Neural progenitor cell (in vitro differentiated cells): ENCODE results near the gene GART. TPM values are rescaled to one million over a fixed set of nuclear protein-coding genes. Genes with fewer than 3 reads are reported as not detected.

ENCODE experiments used
- DNase-seq: peaks from one replicate; pipeline ENCODE4 v3.0.0-alpha.2; 2016; ENCODE audit warnings: low spot score
- H2AFZ ChIP-seq: fragments of 200-600 bp; sonication (generic); replicated peaks from 2 replicates; pipeline ENCODE4 v1.6.1; 2016; ENCODE audit warnings: antibody characterized with exemption
- H3F3A ChIP-seq: fragments of 200-600 bp; sonication (generic); 2 replicates; pipeline ENCODE4 v1.6.1; 2016; ENCODE audit warnings: antibody characterized with exemption, low read depth
- H3K27ac ChIP-seq: fragments of 200-600 bp; sonication (generic); 2 replicates; pipeline ENCODE4 v1.5.1; 2016; ENCODE audit warnings: mild to moderate bottlenecking
- H3K27me3 ChIP-seq: fragments of 200-600 bp; sonication (generic); 2 replicates; pipeline ENCODE4 v1.6.1; 2016; ENCODE audit warnings: mild to moderate bottlenecking, moderate library complexity
- H3K36me3 ChIP-seq: fragments of 200-600 bp; sonication (generic); 2 replicates; pipeline ENCODE4 v1.5.1; 2016
- H3K4me1 ChIP-seq: fragments of 200-600 bp; sonication (generic); 2 replicates; pipeline ENCODE4 v1.6.1; 2016; ENCODE audit warnings: mixed run types
- H3K4me2 ChIP-seq: fragments of 200-600 bp; sonication (generic); 2 replicates; pipeline ENCODE4 v1.6.1; 2016
- H3K4me3 ChIP-seq: fragments of 200-600 bp; sonication (generic); 2 replicates; pipeline ENCODE4 v1.5.1; 2016
- H3K79me2 ChIP-seq: fragments of 200-600 bp; sonication (generic); 2 replicates; pipeline ENCODE4 v1.6.1; 2016; ENCODE audit warnings: low read depth
- H3K9ac ChIP-seq: fragments of 200-600 bp; sonication (generic); 2 replicates; pipeline ENCODE4 v1.6.1; 2016
- H3K9me3 ChIP-seq: fragments of 200-600 bp; sonication (generic); 2 replicates; pipeline ENCODE4 v1.5.1; 2016; ENCODE audit warnings: low read depth
- H4K20me1 ChIP-seq: fragments of 200-600 bp; sonication (generic); 2 replicates; pipeline ENCODE4 v1.6.1; 2016; ENCODE audit warnings: low read depth
- H3K27ac Mint-ChIP-seq: 3 replicates; pipeline ENCODE4 v1.8.0; 2021; ENCODE audit warnings: mixed read lengths
- H3K27me3 Mint-ChIP-seq: 2 replicates; pipeline ENCODE4 v1.8.0; 2022; ENCODE audit warnings: low read depth, mild to moderate bottlenecking, inconsistent platforms, moderate library complexity, mixed read lengths; ENCODE audit not compliant: insufficient read depth
- H3K36me3 Mint-ChIP-seq: 3 replicates; pipeline ENCODE4 v1.8.0; 2021; ENCODE audit warnings: mixed read lengths
- H3K4me1 Mint-ChIP-seq: 3 replicates; pipeline ENCODE4 v1.8.0; 2021; ENCODE audit warnings: mixed read lengths
- H3K4me3 Mint-ChIP-seq: 3 replicates; pipeline ENCODE4 v1.8.0; 2021; ENCODE audit warnings: mild to moderate bottlenecking, moderate library complexity, mixed read lengths
- H3K9me3 Mint-ChIP-seq: 3 replicates; pipeline ENCODE4 v1.8.0; 2020; ENCODE audit warnings: mixed read lengths
- EZH2 ChIP-seq: fragments of 200-600 bp; sonication (generic); IDR thresholded peaks from 2 replicates; pipeline ENCODE4 v1.6.1; 2017; ENCODE audit warnings: antibody characterized with exemption, mild to moderate bottlenecking, moderate library complexity
- EZH2phosphoT487 ChIP-seq: fragments of 200-600 bp; sonication (generic); IDR thresholded peaks from 2 replicates; pipeline ENCODE4 v1.6.1; 2017; ENCODE audit warnings: antibody characterized with exemption
- total RNA-seq: library from RNA; depleted of rRNA; stranded (reverse); fragments of >200 nt; gene quantifications from 2 replicates; pipeline ENCODE4 v1.2.3, GENCODE V29; 2015; ENCODE audit warnings: low replicate concordance
- TF ChIP-seq, protein P1 (sequence below): fragments of 200-600 bp; sonication (generic); IDR thresholded peaks from 2 replicates; pipeline ENCODE4 v1.5.1; 2017; ENCODE audit warnings: antibody characterized with exemption, mild to moderate bottlenecking

GART gene
- total RNA-seq, 1 donor from 2014 or later, result 129 TPM

DNA sequence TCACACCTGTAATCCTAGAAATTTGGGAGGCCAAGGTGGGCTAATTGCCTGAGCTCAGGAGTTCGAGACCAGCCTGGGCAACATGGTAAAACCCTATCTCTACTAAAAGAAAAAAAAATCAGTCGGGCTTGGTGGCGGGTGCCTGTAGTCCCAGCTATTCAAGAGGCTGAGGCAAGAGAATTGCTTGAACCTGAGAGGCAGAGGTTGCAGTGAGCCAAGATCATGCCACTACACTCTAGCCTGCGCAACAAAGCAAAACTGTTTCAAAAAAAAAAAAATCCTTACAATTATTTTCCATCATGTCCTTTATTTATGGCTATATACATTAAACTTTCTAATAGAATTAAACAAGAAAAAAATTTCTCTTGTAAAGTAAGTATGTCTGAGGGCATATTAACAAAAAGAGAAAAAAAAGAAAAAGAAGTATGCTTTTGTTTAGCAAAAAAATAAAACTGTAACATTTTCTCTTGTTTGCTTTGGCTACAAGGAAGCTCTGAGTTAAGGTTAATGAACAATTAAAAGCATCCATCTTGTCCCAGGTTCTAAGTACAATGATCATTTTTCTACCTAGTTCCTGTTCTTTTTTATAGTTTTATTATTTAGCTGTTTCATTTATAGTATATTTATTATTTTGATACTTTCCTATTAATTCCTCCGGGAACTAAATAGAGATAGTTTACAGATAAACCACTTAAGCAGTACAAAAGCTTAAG, 80.2 kb downstream of the GART start:
- Mint-ChIP-seq H3K4me1 (no peaks in the 10 kb centered on the region), H3K27ac (no peak overlapping the region)
- no peaks in the 10 kb centered on the region for H3K36me3 ChIP-seq

DNA sequence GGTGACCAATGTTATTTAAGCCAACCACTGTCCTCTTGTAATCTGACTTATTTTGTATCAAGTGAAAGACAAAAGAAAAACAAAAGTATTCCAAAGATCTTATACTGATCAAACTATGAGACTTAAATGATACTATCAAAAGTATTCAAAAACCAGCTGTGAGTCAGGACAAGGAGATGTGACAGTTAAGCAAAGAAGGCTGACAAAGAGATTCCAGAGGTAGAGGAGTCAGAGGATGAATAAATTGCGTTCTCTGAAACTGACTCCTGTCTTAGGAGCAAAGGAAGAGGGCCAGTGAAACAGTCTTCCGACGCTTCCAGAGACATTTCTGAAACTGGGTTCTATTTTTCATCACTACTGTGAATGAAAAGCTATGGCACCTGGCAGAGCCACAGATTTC, 83.1 kb downstream of the GART start:
- Mint-ChIP-seq H3K4me3 (no peak overlapping the region), H3K27me3 (no peaks in the 10 kb centered on the region), H3K27ac (no peak overlapping the region), H3K9me3 (no peaks in the 10 kb centered on the region), H3K36me3 (peaks cover 2% of the 10 kb centered on the region), H3K4me1 (no peaks in the 10 kb centered on the region)
- Histone ChIP-seq H4K20me1 (no peaks in the 10 kb centered on the region), H3K36me3 (no peaks in the 10 kb centered on the region), H3K9ac (no peak overlapping the region), H3K4me2 (no peak overlapping the region), H3K4me3 (no peak overlapping the region), H3K9me3 (no peaks in the 10 kb centered on the region), H3K79me2 (no peaks in the 10 kb centered on the region), H3F3A (no peaks in the 10 kb centered on the region), H2AFZ (no peak overlapping the region), H3K27me3 (no peaks in the 10 kb centered on the region), H3K4me1 (no peaks in the 10 kb centered on the region), H3K27ac (no peak overlapping the region)
- no peak for DNase-seq
- TF ChIP-seq, protein P1, sequence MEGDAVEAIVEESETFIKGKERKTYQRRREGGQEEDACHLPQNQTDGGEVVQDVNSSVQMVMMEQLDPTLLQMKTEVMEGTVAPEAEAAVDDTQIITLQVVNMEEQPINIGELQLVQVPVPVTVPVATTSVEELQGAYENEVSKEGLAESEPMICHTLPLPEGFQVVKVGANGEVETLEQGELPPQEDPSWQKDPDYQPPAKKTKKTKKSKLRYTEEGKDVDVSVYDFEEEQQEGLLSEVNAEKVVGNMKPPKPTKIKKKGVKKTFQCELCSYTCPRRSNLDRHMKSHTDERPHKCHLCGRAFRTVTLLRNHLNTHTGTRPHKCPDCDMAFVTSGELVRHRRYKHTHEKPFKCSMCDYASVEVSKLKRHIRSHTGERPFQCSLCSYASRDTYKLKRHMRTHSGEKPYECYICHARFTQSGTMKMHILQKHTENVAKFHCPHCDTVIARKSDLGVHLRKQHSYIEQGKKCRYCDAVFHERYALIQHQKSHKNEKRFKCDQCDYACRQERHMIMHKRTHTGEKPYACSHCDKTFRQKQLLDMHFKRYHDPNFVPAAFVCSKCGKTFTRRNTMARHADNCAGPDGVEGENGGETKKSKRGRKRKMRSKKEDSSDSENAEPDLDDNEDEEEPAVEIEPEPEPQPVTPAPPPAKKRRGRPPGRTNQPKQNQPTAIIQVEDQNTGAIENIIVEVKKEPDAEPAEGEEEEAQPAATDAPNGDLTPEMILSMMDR, result no peak
- TF ChIP-seq EZH2, result no peak

More for the DNA sequence above, 80.2 kb downstream of the GART start:
- no peak overlapping the region for H3K9ac ChIP-seq
- H3K4me1 ChIP-seq, result no peaks in the 10 kb centered on the region
- TF ChIP-seq, protein P1, result no peak
- no peak for TF ChIP-seq EZH2phosphoT487
- no peak for TF ChIP-seq EZH2
- no peaks in the 10 kb centered on the region for H4K20me1 ChIP-seq
- no peaks in the 10 kb centered on the region for H3F3A ChIP-seq
- no peak overlapping the region for H3K4me3 ChIP-seq
- no peak for DNase-seq
- Mint-ChIP-seq H3K9me3 (no peaks in the 10 kb centered on the region), H3K27me3 (no peaks in the 10 kb centered on the region), H3K4me3 (no peak overlapping the region), H3K36me3 (peaks cover 2% of the 10 kb centered on the region)
- H3K79me2 ChIP-seq, result no peaks in the 10 kb centered on the region
- no peak overlapping the region for H3K4me2 ChIP-seq
- H2AFZ ChIP-seq, result no peak overlapping the region
- no peaks in the 10 kb centered on the region for H3K27me3 ChIP-seq
- H3K27ac ChIP-seq, result no peak overlapping the region
- H3K9me3 ChIP-seq, result no peaks in the 10 kb centered on the region

DNA sequence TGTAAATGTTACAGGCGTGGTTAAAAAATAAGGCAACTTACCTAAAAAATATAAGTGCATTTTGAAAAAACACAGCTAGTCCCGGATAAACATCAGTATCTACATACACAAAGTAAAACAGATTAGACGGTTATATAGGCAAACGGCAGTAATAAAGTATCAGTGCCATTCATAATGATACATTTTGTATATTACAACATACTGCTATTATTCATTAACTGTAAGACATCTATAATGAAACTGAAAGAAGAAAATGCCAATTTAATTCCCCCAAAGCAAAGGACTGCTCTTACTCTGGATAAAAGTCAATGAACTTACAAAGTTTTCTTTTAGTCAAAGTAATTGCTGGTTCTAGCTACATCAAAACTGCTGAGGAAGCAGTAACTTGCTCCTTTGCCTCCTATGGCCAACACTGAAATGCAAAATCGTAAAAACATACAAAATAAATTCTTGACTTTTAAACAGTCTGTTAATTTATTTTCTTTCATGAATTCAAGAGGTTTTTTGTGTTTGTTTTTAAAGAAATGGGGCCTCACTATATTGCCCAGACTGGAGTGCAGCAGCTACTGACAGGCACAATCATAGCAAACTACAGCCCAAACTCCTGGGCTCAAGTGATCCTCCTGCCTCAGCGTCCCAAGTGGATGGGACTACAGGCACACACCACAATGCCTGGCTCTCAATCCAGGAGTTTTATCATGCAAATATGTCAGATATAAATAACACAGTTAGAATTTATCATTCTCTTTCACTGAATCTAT, 86.1 kb downstream of the GART start:
- H3K4me1 Mint-ChIP-seq, result no peaks in the 10 kb centered on the region

More for the DNA sequence above, 86.1 kb downstream of the GART start:
- Mint-ChIP-seq H3K9me3 (no peaks in the 10 kb centered on the region), H3K36me3 (peaks cover 8% of the 10 kb centered on the region), H3K4me3 (no peak overlapping the region), H3K27me3 (no peaks in the 10 kb centered on the region), H3K27ac (no peak overlapping the region)
- H3K27ac ChIP-seq, result no peak overlapping the region
- H3K36me3 ChIP-seq, result no peaks in the 10 kb centered on the region
- H3K4me3 ChIP-seq, result no peak overlapping the region
- H3K4me2 ChIP-seq, result no peak overlapping the region
- no peaks in the 10 kb centered on the region for H3K4me1 ChIP-seq
- H3F3A ChIP-seq, result no peaks in the 10 kb centered on the region
- DNase-seq, result no peak
- no peak for TF ChIP-seq EZH2phosphoT487
- no peak for TF ChIP-seq EZH2
- TF ChIP-seq, protein P1, result no peak
- no peak overlapping the region for H2AFZ ChIP-seq
- H3K9ac ChIP-seq, result no peak overlapping the region
- H3K27me3 ChIP-seq, result no peaks in the 10 kb centered on the region
- no peaks in the 10 kb centered on the region for H3K9me3 ChIP-seq
- H3K79me2 ChIP-seq, result no peaks in the 10 kb centered on the region
- H4K20me1 ChIP-seq, result no peaks in the 10 kb centered on the region

Other genes starting within 250 kb of the GART start
- 6.0 and 9.5 TPM in 2 replicates for gene IFNAR1, start 217.1 kb downstream of the GART start, total RNA-seq
- 50.6 and 61.0 TPM in 2 replicates for gene IFNGR2, start 138.7 kb downstream of the GART start, total RNA-seq
- gene TMEM50B, start 62.1 kb downstream of the GART start, total RNA-seq, result 21.5 and 31.5 TPM in 2 replicates
- 3.8 and 4.7 TPM in 2 replicates for gene DNAJC28, start 50.4 kb downstream of the GART start, total RNA-seq
- 200 and 227 TPM in 2 replicates for gene SON, start 921 bp upstream of the GART start, total RNA-seq
- 41.0 and 67.8 TPM in 2 replicates for gene DONSON, start 46.6 kb upstream of the GART start, total RNA-seq
- 38.2 and 80.0 TPM in 2 replicates for gene CRYZL1, start 99.6 kb upstream of the GART start, total RNA-seq
- gene ITSN1, start 100.4 kb upstream of the GART start, total RNA-seq, result 103 and 136 TPM in 2 replicates